GM21447 (cell line): ENCODE measurements around the gene USP17L22.
"Not testable (repeated sequence)": the region's sequence is repeated elsewhere in the genome, so short reads cannot be mapped to it uniquely, and the experiment has no call there.

Experiments used
- ATAC-seq: cut with Tn5 transposase; IDR thresholded peaks from one replicate; pipeline ENCODE4 v1.9.1; 2021; ENCODE audit not compliant: unreplicated experiment

Gene USP17L22

GRCh38 chr4:9267319-9267718 lies at the start of gene USP17L22:
Gene USP17L22, plus strand, starts transcription at chr4:9267619. Its CDS starts 0 bp downstream, at chr4:9267619.
- ATAC-seq: not testable (repeated sequence)

GRCh38 chr4:9219852-9220251 lies 47.6 kb upstream of the USP17L22 start, which contains the start of gene USP17L12:
Gene USP17L12, plus strand, starts transcription at chr4:9220152. Its CDS starts 0 bp downstream, at chr4:9220152.
- ATAC-seq: not testable (repeated sequence)

GRCh38 chr4:9224596-9224995 lies 42.8 kb upstream of the USP17L22 start, which contains the start of gene USP17L13:
Gene USP17L13, plus strand, starts transcription at chr4:9224896. Its CDS starts 0 bp downstream, at chr4:9224896.
- ATAC-seq: not testable (repeated sequence)

- ATAC-seq: not testable (repeated sequence)
Observed at GRCh38 chr4:9230249-9230648, 37.2 kb upstream of the USP17L22 start.

GRCh38 chr4:9234085-9234484 lies 33.3 kb upstream of the USP17L22 start, which contains the start of gene USP17L15:
Gene USP17L15, plus strand, starts transcription at chr4:9234385. Its CDS starts 0 bp downstream, at chr4:9234385.
- not testable (repeated sequence) for ATAC-seq

- ATAC-seq: not testable (repeated sequence)
Observed at GRCh38 chr4:9238461-9238860, 29.0 kb upstream of the USP17L22 start.

GRCh38 chr4:9243579-9243978 lies 23.8 kb upstream of the USP17L22 start, which contains the start of gene USP17L17:
Gene USP17L17, plus strand, starts transcription at chr4:9243879. Its CDS starts 0 bp downstream, at chr4:9243879.
- not testable (repeated sequence) for ATAC-seq

- ATAC-seq: not testable (repeated sequence)
Observed at GRCh38 chr4:9247953-9248680, 19.3 kb upstream of the USP17L22 start, which contains the start of gene USP17L18. Gene USP17L18, plus strand, starts transcription at chr4:9248630. Its CDS starts 0 bp downstream, at chr4:9248630.

- not testable (repeated sequence) for ATAC-seq
Observed at GRCh38 chr4:9253078-9253477, 14.3 kb upstream of the USP17L22 start, which contains the start of gene USP17L19. Gene USP17L19, plus strand, starts transcription at chr4:9253378. Its CDS starts 0 bp downstream, at chr4:9253378.

GRCh38 chr4:9257824-9258223 lies 9.6 kb upstream of the USP17L22 start, which contains the start of gene USP17L20:
Gene USP17L20, plus strand, starts transcription at chr4:9258124. Its CDS starts 0 bp downstream, at chr4:9258124.
- ATAC-seq: not testable (repeated sequence)

GRCh38 chr4:9262572-9262971 lies 4.8 kb upstream of the USP17L22 start, which contains the start of gene USP17L21:
Gene USP17L21, plus strand, starts transcription at chr4:9262872. Its CDS starts 0 bp downstream, at chr4:9262872.
- ATAC-seq: not testable (repeated sequence)

GRCh38 chr4:9271719-9272118 lies 4.3 kb downstream of the USP17L22 start:
- not testable (repeated sequence) for ATAC-seq
